Large intestine (tissue), 3 donors: ENCODE measurements around the gene CAMK1G. TPM values are rescaled to one million over a fixed set of nuclear protein-coding genes. Genes with fewer than 3 reads are reported as not detected.

Experiments
- DNase-seq, 2 donors: peaks; one replicate each; pipeline versions ENCODE4 v3.0.0 to v3.0.0-alpha.2; 2013
- H3K27ac ChIP-seq: one replicate; pipeline ENCODE4 v1.5.1; 2013; ENCODE audit warnings: low read length
- H3K27me3 ChIP-seq: 2 replicates; pipeline ENCODE4 v1.6.1; 2013; ENCODE audit warnings: low read length; ENCODE audit not compliant: control insufficient read depth, insufficient read depth
- H3K36me3 ChIP-seq: 2 replicates; pipeline ENCODE4 v1.6.1; 2013; ENCODE audit warnings: low read length; ENCODE audit not compliant: control insufficient read depth, insufficient read depth
- H3K4me1 ChIP-seq: one replicate; pipeline ENCODE4 v1.6.1; 2013; ENCODE audit warnings: low read length; ENCODE audit not compliant: control insufficient read depth, insufficient read depth
- H3K4me3 ChIP-seq: one replicate; pipeline ENCODE4 v1.5.1; 2013; ENCODE audit warnings: low read length
- H3K9me3 ChIP-seq: one replicate; pipeline ENCODE4 v1.6.1; 2013; ENCODE audit warnings: mild to moderate bottlenecking, low read depth, low read length, moderate library complexity; ENCODE audit not compliant: control insufficient read depth
- WGBS: methylation state at CpG from one replicate; pipeline ENCODE4 v1.1.5; 2013; ENCODE audit warnings: low lambda C conversion rate; ENCODE audit not compliant: insufficient coverage; 5-methylcytosine and 5-hydroxymethylcytosine counted together
- polyA plus RNA-seq: library from polyadenylated mRNA; unstranded; fragments of 120-200 nt; gene quantifications from one replicate; pipeline ENCODE4 v1.2.1, GENCODE V29; 2013

The CAMK1G gene
- polyA plus RNA-seq, 1 donor: 0.63 TPM

- no CpG with 5 or more reads among the region's 13 CpGs for WGBS
- Histone ChIP-seq H3K4me1 (peaks cover 8% of the 10 kb centered on the region), H3K27me3 (no peaks in the 10 kb centered on the region), H3K4me3 (no peak overlapping the region), H3K27ac (no peak overlapping the region), H3K9me3 (no peaks in the 10 kb centered on the region), H3K36me3 (peaks cover 30% of the 10 kb centered on the region)
- no peak for DNase-seq
These were observed 28.5 kb downstream of the CAMK1G start for GRCh38 chr1:209611771-209612570.

- no CpG with 5 or more reads among the region's 12 CpGs for WGBS
- Histone ChIP-seq H3K36me3 (peaks cover 38% of the 10 kb centered on the region), H3K4me1 (peaks cover under 1% of the 10 kb centered on the region), H3K27me3 (no peaks in the 10 kb centered on the region), H3K27ac (no peak overlapping the region), H3K9me3 (no peaks in the 10 kb centered on the region), H3K4me3 (no peak overlapping the region)
- no peak for DNase-seq
These were observed 29.3 kb downstream of the CAMK1G start for GRCh38 chr1:209612646-209613399.

- Histone ChIP-seq H3K27me3 (no peaks in the 10 kb centered on the region), H3K27ac (no peak overlapping the region)
- 80% methylated on average over 1 of the region's 4 CpGs for WGBS
These were observed 30.1 kb downstream of the CAMK1G start for GRCh38 chr1:209613400-209614150.

GRCh38 chr1:209614151-209614420 is 30.6 kb downstream of the CAMK1G start:
- no peak for DNase-seq
- Histone ChIP-seq H3K27me3 (no peaks in the 10 kb centered on the region), H3K36me3 (peaks cover 51% of the 10 kb centered on the region), H3K9me3 (no peaks in the 10 kb centered on the region), H3K4me3 (no peak overlapping the region), H3K4me1 (peaks cover 5% of the 10 kb centered on the region), H3K27ac (no peak overlapping the region)
- WGBS: no CpG with 5 or more reads among the region's 5 CpGs

More at GRCh38 chr1:209613400-209614150, 30.1 kb downstream of the CAMK1G start:
- H3K4me3 ChIP-seq: no peak overlapping the region
- no peak for DNase-seq
- peaks cover 46% of the 10 kb centered on the region for H3K36me3 ChIP-seq
- peaks cover under 1% of the 10 kb centered on the region for H3K4me1 ChIP-seq
- H3K9me3 ChIP-seq: no peaks in the 10 kb centered on the region

- H3K4me3 ChIP-seq: no peak overlapping the region
- H3K4me1 ChIP-seq: peaks cover 9% of the 10 kb centered on the region
- no CpG with 5 or more reads among the region's 5 CpGs for WGBS
- H3K9me3 ChIP-seq: no peaks in the 10 kb centered on the region
- H3K27me3 ChIP-seq: no peaks in the 10 kb centered on the region
- no peak overlapping the region for H3K27ac ChIP-seq
- peaks cover 59% of the 10 kb centered on the region for H3K36me3 ChIP-seq
- no peak for DNase-seq
These were observed 31.4 kb downstream of the CAMK1G start for GRCh38 chr1:209614906-209615305.

DNA sequence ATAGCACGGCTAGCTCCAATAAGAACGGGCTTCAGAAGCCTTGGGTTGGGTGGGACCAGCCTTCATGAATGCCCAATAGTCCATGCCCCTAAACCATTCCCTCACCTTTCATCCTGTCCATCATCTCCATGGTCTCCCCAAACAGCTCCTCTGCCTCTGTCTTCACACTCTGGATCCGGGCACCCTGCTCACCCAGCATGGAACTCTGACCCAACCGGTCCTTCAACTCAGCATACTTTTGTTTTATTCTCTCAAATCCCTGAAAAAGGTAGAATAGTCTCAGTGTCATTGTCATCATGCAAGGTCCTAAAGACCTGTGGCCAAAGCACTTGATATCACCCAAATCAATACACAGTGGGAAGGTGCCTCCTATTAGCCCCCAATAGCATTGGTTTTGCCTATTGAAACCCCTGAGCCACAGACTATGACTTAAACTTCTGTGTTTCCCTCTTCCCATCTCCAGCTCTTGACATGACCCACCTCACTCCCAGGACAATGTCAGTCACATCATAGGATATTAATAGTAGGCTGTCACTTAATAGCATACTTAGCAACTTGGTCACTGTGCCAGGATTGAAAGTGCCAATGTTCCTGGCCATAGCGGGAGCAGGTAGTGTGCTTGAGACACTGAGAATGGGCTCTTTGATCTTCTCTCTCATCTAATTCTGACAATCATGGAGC is 33.0 kb downstream of the CAMK1G start:
- H3K27ac ChIP-seq: no peak overlapping the region
- no peak overlapping the region for H3K4me3 ChIP-seq
- H3K27me3 ChIP-seq: no peaks in the 10 kb centered on the region
- H3K4me1 ChIP-seq: peaks cover 20% of the 10 kb centered on the region
- peaks cover 70% of the 10 kb centered on the region for H3K36me3 ChIP-seq
- DNase-seq: no peak
- H3K9me3 ChIP-seq: no peaks in the 10 kb centered on the region
- WGBS: no CpG with 5 or more reads among the region's 5 CpGs

- WGBS: no CpG with 5 or more reads among the region's 10 CpGs
- no peaks in the 10 kb centered on the region for H3K9me3 ChIP-seq
- H3K36me3 ChIP-seq: peaks cover 76% of the 10 kb centered on the region
- no peak overlapping the region for H3K27ac ChIP-seq
- no peak overlapping the region for H3K4me3 ChIP-seq
- DNase-seq: no peak
- H3K27me3 ChIP-seq: no peaks in the 10 kb centered on the region
- peaks cover 26% of the 10 kb centered on the region for H3K4me1 ChIP-seq
These were observed 33.6 kb downstream of the CAMK1G start for GRCh38 chr1:209617047-209617673.

DNA sequence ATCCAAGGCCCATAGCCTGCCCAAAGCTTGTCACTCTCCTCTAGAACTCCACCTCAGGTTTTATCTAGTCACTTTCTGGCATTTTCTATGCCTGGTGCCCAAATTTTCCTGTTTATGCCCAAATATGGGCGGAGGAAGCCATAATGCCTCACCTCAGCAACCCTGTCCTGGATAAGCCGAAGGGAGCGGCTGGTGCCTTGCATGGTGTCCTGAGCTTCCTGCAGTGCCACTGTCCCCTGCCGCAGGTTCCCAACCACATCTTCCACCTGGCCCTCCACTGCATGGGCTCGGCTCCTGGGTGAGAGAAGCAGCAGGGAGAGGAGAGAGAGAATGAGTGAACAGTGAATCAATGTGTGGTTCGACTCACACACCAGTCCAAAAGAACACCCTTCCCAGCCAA is 34.2 kb downstream of the CAMK1G start:
- H3K4me3 ChIP-seq: no peak overlapping the region
- no peaks in the 10 kb centered on the region for H3K27me3 ChIP-seq
- no CpG with 5 or more reads among the region's 6 CpGs for WGBS
- no peak overlapping the region for H3K27ac ChIP-seq
- H3K4me1 ChIP-seq: peaks cover 32% of the 10 kb centered on the region
- DNase-seq: no peak
- H3K9me3 ChIP-seq: no peaks in the 10 kb centered on the region
- peaks cover 82% of the 10 kb centered on the region for H3K36me3 ChIP-seq

- H3K4me1 ChIP-seq: peaks cover 38% of the 10 kb centered on the region
- no peak for DNase-seq
- no peak overlapping the region for H3K4me3 ChIP-seq
- peaks cover 87% of the 10 kb centered on the region for H3K36me3 ChIP-seq
- H3K9me3 ChIP-seq: no peaks in the 10 kb centered on the region
- H3K27me3 ChIP-seq: no peaks in the 10 kb centered on the region
- H3K27ac ChIP-seq: no peak overlapping the region
- WGBS: no CpG with 5 or more reads among the region's 11 CpGs
These were observed 34.8 kb downstream of the CAMK1G start for GRCh38 chr1:209618291-209618690.
